Suprapubic skin (tissue), 3 donors: ENCODE results near the gene TFPI2.
"Not testable (repeated sequence)": the region's sequence is repeated elsewhere in the genome, so short reads cannot be mapped to it uniquely, and the experiment has no call there.

Source experiments
- POLR2AphosphoS5 ChIP-seq, 3 donors: sonication (generic); formaldehyde crosslinking; IDR thresholded peaks; one replicate each; pipeline ENCODE4 v1.6.1; 2017; ENCODE audit warnings: antibody characterized with exemption in 3 of 3
- TF ChIP-seq, protein P1 (sequence below), 2 donors: fragments of 200-600 bp in 1 of 2; fragments of 450-650 bp in 1 of 2; sonication (generic) in 1 of 2; IDR thresholded peaks; one replicate each; pipeline ENCODE4 v1.5.1; 2016 to 2019; ENCODE audit warnings: antibody characterized with exemption in 2 of 2, mild to moderate bottlenecking in 1 of 2, moderate library complexity in 1 of 2

DNA sequence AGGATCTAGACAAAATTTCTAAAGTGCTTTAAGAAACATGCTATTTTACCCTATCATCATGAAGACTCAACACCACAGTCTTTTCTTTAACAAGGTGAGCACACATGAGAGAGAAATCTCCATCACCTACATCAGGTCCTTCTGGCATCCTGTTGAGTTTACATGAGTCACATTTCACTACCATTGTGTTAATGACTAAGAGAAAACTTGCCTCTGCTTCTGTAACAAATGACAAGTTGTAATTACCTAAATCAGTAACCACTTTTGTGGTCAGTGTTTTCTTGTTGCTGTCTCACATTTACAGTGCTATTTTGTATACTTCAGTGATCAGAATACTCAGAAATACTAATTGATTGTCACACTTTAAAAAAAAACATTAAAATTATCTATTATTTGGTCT lies 25.3 kb upstream of the TFPI2 start:
- TF ChIP-seq, protein P1, sequence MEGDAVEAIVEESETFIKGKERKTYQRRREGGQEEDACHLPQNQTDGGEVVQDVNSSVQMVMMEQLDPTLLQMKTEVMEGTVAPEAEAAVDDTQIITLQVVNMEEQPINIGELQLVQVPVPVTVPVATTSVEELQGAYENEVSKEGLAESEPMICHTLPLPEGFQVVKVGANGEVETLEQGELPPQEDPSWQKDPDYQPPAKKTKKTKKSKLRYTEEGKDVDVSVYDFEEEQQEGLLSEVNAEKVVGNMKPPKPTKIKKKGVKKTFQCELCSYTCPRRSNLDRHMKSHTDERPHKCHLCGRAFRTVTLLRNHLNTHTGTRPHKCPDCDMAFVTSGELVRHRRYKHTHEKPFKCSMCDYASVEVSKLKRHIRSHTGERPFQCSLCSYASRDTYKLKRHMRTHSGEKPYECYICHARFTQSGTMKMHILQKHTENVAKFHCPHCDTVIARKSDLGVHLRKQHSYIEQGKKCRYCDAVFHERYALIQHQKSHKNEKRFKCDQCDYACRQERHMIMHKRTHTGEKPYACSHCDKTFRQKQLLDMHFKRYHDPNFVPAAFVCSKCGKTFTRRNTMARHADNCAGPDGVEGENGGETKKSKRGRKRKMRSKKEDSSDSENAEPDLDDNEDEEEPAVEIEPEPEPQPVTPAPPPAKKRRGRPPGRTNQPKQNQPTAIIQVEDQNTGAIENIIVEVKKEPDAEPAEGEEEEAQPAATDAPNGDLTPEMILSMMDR (IDR thresholded peaks at IDR 0.05): not testable (repeated sequence)
- TF ChIP-seq POLR2AphosphoS5 (IDR thresholded peaks at IDR 0.05): not testable (repeated sequence)
